IPS-NIHi11 (cell line): ENCODE measurements around the gene FOXN4.
"Not testable (repeated sequence)": the region's sequence is repeated elsewhere in the genome, so short reads cannot be mapped to it uniquely, and the experiment has no call there.

Experiments
- DNase-seq: peaks from one replicate; pipeline ENCODE4 v3.0.0; 2012; ENCODE audit warnings: mixed read lengths, low spot score

The FOXN4 gene

DNA sequence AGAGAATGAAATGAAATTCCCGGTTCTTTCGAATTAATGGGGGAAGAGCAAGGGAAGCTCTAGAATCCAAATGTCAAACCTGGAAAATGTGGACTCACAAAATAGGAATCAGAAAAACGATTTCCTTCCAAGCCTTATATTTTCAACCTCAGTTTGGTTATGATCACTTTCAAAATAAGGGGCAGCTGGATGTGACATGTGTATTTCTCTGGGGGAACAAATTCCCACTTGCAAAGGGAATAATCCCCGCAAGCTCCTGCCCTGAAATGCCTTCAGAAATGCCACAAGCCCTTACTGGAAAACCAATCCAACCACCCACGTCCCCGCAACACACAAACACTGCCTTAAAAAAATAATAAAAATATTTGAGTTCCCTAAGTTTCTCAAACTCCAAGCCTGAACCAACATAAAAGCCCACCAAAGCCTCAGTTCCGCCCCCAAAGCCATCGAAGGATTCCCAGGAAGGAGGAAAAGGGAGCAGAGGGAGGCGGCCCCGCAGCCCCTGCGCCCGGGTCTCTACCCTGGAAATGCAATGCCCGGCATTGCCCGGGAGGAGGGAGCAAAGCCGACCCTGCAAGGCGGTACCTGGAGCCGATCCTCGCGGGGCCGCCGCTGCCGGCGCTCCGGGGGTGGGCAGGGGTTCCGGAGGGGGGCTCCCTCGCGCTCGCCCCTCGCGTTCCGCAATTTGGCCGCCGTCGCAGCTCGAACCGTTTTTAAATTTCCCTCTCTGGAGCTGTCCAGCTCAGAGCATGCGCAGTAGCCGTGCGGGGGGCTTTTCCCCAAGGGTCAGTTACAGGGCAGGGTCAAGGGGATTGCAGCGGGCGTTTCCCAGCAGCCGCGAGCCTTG is at the start of gene FOXN4:
TSS of gene FOXN4 (minus strand) at position 751 of the 847 bp plus-strand sequence. CDS start 963 bp downstream, outside the sequence.
- peak; percentile 79 for DNase-seq

DNA sequence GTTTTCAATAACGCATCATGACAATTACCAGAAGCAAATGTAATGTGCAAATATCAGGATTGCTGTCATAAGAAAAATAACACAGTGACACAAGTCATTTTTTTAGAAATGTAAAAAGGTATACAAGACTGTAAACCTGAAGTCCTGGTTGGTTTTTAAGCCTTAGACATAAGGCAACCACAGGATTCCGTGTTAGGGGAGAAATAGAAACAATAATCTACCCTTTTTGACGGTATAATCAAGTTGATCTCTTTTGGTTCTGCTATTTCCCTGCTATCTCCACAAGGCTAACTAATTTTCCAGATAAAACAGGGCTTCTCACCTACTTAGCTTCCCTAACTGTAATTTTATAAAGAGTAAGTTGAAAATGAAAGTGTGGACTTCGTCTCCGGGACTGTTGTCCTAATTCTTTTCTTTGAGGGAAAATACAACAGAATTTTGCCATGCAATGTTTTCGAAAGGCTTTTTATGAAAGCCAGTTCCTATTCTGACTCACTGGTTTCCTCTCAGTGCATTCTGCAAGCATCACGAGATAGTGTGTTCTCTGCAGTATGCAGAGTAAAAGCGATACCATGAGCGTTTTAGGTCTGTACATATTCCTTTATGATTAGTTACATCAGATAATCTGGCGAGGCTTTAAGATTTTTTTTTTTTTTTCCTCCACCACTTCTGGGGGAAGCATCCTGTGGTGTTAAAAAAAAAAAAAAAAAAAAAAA is 49.2 kb upstream of the FOXN4 start:
- no peak for DNase-seq

DNA sequence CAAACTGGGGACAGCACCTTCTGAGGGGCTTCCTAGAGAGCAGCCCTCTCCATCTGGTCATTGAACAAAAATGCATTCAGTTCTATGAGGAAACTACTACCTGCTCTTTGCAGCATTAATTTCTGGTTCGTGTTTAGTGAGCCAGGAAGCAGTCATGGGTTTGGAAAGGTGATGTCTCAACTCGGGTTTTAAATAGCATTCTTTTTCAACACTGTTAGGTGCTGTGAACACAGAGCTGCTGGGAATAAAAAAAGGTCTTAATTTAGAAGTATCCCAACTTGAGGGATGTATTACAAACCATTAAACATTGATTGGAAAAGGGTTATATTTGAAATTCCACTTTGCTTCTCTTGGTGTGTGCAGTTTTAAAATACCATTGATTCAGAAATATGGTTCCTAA is 47.9 kb upstream of the FOXN4 start:
- DNase-seq: no peak

DNA sequence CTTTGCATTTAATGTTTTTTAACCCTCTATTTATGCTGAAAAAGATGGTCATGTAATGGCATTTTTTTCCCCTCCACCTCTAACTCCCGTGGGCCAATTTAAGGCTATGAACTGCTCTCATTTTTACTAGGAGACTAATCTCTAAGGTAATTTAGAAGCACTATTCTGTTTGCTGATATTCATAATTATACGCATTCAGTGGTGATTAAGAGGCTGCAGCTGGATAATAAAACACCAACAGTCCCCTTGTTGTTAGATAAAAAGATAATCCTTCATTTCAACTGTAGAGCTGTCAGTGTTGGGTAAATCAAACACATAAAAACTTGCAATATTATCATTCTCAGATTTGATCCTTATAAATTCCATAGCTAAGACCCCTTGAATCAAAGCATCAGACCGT is 47.5 kb upstream of the FOXN4 start:
- no peak for DNase-seq

GRCh38 chr12:109352184-109352583 is 43.1 kb upstream of the FOXN4 start:
- DNase-seq: no peak

DNA sequence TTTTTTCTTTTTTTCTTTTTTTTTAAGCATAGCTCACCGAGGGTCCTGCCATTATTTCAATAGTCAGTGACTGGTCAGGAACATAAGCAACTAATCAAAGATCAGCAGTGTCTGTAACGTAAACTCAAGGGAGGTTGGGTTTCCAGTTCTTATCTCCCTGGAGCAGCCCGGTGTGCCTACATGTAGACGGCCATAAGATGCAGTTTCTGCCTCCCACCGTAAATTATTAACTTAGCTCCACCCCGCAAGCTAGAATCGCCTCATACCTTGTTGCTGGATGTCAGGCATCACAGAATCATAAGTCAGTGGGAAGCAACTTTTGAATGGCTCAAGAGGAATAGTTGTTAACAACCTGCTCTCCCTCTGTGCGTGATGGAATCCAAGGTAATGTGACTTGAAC is 38.5 kb upstream of the FOXN4 start, which contains the start of gene MYO1H:
TSS of gene MYO1H (plus strand) at position 312 of the 400 bp plus-strand sequence. CDS start at position 373, 61 bp downstream.
- no peak for DNase-seq

DNA sequence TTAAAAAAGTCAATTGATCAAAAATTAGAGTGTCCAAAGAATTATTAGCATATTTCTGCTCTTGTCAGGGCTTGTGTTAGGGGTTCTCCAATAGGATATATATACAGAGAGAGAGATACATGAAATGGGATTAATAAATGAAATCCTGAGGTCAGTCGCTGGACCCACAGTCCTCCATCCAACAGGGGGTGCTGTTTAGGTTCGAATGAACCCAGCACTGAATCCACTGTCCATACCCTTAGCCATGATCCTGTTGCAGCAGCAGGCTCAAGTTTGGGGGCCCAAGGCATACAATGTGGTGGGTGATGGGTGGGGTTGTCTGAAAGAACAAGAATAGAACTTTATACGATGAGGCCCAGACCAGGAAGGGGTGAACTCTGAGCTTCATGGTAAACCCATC is 37.8 kb upstream of the FOXN4 start:
- no peak for DNase-seq

- no peak for DNase-seq
Measured at GRCh38 chr12:109345428-109345827, 36.3 kb upstream of the FOXN4 start.

GRCh38 chr12:109343677-109344076 is 34.6 kb upstream of the FOXN4 start:
- no peak for DNase-seq

DNA sequence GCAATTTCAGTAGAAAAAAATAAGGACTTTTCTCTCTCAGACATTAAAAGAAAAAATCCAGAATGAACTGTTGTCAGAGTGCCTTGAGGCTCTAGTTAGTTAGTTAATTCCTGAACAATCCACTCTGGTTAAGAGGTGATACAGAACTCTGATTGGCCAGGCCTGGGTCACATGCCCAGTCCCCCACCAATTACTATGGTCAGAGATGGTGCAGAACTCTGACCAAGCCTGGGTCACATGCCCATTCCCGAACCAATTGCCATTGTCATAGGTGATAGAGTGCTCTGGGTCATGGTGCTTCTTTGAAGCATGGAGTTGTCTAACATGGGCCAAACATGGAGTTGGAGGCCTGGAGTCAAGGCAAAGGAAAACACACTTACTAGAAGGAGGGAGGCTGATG is 27.5 kb upstream of the FOXN4 start:
- no peak for DNase-seq

- no peak for DNase-seq
Measured at GRCh38 chr12:109334887-109335286, 25.8 kb upstream of the FOXN4 start.

DNA sequence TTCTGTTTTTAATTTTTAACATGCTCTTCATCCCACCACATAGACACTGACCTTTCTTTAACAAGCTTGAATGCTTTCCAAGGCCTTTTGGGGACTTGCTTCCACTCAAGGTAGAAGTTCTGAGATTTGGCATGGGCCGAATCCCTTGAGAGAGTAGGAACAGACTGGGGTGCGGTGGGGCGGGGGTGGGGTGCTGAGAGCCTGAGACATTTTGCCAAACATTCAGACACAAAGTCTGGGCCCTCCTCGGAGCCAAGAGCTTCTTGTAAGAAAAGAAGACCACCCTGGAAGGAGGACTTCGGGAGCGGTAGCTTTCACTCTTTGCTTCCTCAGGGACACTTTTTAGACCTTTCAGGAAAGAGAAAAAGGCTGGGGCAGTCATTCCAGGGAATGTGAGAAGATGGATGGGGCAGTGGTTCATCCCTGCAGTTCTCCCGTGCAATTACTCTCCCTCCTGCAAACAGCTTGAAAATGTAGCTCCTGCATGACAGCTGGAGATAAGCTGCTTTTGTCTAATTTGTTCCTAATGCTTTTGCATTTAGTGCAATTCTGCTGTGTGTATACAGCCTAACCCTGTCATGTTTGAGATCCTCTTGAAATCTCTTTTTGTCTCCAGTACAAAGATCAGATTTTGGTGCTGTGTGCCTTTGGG is 22.3 kb upstream of the FOXN4 start:
- DNase-seq: no peak

DNA sequence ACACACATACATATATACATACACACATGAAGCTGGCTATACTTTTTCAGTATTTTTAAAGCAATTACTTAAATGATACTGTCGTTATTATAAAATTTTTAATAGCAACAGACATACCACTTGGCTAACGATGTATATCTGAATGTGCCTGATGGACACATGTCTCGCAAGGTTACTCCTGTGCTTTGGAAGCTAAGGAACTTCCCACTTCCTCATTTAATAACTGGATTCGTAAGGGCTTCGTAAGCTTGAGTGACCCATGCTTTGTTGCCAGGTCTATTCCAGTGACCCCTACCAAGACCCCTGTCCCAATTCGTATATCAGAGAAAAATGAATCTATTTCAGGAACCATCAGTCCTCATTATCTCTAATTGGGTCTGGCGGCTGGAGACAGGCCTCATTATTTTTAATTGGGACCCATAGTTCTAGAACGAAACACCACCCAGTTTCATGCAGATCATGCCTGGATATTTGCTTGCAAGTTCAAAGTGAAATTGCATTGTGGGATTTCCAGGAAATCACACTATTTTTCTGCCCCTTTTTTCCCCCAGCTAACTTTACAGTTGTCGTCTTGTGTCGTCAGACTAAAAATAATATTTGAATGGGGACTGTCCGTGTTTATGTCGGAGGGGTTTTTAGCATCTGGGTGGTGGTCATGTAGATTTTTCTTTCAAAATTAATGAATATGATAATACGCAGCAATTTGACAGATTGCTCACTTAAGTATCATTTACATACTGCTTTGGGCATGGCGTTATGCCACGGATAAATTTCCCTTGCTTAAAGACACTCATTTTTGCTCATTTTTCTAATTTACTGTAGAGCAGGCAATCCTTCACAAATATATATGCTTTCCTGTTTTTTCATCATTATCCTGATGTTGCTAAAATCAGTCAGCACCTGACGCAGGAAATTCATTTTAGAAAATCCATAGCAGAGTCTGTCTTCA is 21.5 kb upstream of the FOXN4 start:
- no peak for DNase-seq

- DNase-seq: no peak
Measured at GRCh38 chr12:109329686-109330085, 20.6 kb upstream of the FOXN4 start.

GRCh38 chr12:109329003-109329402 is 19.9 kb upstream of the FOXN4 start:
- no peak for DNase-seq

GRCh38 chr12:109321294-109321693 is 12.2 kb upstream of the FOXN4 start:
- not testable (repeated sequence) for DNase-seq

GRCh38 chr12:109310247-109311125 is 1.4 kb upstream of the FOXN4 start:
- no peak for DNase-seq

DNA sequence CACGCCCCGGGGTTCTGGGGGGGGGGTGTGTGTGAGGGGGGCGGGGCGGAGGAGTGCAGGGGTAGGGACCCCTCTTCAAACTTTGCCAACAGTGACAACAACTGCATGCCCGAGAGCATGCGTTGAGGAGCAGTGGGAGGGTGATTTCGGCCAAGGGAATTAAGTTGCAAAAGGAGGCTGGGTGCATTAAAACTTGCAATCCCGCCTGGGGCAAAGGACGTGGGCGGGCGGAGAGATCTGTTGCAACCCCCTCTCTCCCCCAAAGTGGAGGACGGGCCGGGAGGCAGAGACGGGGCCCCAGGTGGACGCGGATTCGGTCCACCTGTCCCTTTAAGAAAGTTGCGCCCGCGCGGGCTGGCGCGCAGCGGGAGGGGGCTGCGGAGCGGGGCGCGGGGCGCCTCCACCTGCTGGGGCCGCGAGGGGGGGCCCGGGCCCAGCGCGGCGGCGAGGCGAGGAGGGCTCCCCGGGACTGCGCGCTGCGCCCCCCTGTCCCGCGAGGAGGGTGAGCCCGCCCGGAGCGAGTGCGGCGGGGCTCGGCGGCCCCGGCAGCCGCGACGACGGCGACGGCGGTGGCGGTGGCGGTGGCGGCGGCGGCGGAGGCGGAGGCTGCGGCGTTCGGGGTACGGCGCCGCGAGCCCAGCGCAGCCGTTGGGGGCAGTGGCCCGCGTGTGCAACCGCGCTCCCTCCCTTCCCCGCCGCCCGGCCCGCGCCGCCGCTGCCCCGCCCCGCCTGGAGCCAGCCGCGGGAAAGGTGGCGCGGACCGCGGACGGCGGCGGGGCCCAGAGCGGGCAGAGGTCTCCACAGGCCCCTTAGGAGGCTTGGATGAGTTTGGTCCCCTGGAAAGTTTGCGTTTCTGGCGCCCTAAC is 530 bp upstream of the FOXN4 start:
- peak; percentile 59 for DNase-seq

GRCh38 chr12:109307051-109307450 is 2.0 kb downstream of the FOXN4 start:
- DNase-seq: no peak

- no peak for DNase-seq
Measured at GRCh38 chr12:109305547-109305946, 3.5 kb downstream of the FOXN4 start.
